HepG2 (cell line): ENCODE data around the gene CDC6. TPM values are rescaled to one million over a fixed set of nuclear protein-coding genes. Genes with fewer than 3 reads are reported as not detected.

Experiments
- ATAC-seq: fragments of 200-7000 bp; cut with Tn5 transposase; 3 replicates; pipeline ENCODE4 v1.9.1; 2020; ENCODE audit warnings: mild to moderate bottlenecking, moderate library complexity
- BruUV-seq: library from RNA; stranded (reverse); fragments of 400-500 nt; replicated peaks from 2 replicates; lab custom pipeline; 2021; lab: Mats Ljungman, UMichigan
- CTCF ChIA-PET: fragments of 300-600 bp; formaldehyde crosslinking; extraction: SDS; loops from one replicate; lab custom pipeline; 2021; ENCODE audit warnings: low total read pairs, inconsistent platforms, low intra/inter-chr PET ratio; lab: Yijun Ruan, JAX
- POLR2A ChIA-PET: fragments of 350-600 bp; sonication (Branson Sonifier 250); formaldehyde crosslinking; loops from one replicate; lab custom pipeline; 2020; ENCODE audit warnings: antibody characterized with exemption, inconsistent platforms; lab: Yijun Ruan, JAX
- DNase-seq: peaks from one replicate; pipeline ENCODE4 v3.0.0-alpha.2; 2015; ENCODE audit warnings: low spot score
- FAIRE-seq: peaks from 3 replicates; lab custom pipeline; 2011; peaks lifted over from hg19 to GRCh38; lab: Jason Lieb, UNC
- H2AFZ ChIP-seq: one replicate; pipeline ENCODE4 v1.6.1; 2011; ENCODE audit warnings: low read length, inconsistent platforms
- H3K27ac ChIP-seq: fragments of 300-600 bp; 3 replicates; pipeline ENCODE4 v1.8.0; 2011; ENCODE audit warnings: mixed run types, mild to moderate bottlenecking, mixed read lengths, low read length, inconsistent platforms; ENCODE audit not compliant: insufficient read depth; ENCODE audit errors: extremely low read length
- H3K27me3 ChIP-seq, 2 experiments: fragments of 200-600 bp in 1 of 2; 2 replicates in 1 of 2; 3 replicates in 1 of 2; pipeline versions ENCODE4 v1.6.0 to v1.8.0; 2011; ENCODE audit warnings: low read length in 2 of 2, mild to moderate bottlenecking in 2 of 2, moderate library complexity in 2 of 2, inconsistent platforms in 1 of 2; ENCODE audit not compliant: insufficient read depth in 2 of 2, control insufficient read depth in 1 of 2
- H3K36me3 ChIP-seq, 2 experiments: fragments of 200-600 bp in 1 of 2; replicated peaks in 1 of 2; 2 replicates in 1 of 2; 3 replicates in 1 of 2; pipeline versions ENCODE4 v1.5.1 to v1.8.0; 2011; ENCODE audit warnings: low read length in 2 of 2, inconsistent platforms in 1 of 2; ENCODE audit not compliant: insufficient read depth in 2 of 2, control insufficient read depth in 1 of 2
- H3K4me1 ChIP-seq: 2 replicates; pipeline ENCODE4 v1.5.1; 2012; ENCODE audit warnings: low read length, inconsistent platforms; ENCODE audit not compliant: insufficient read depth
- H3K4me2 ChIP-seq: 2 replicates; pipeline ENCODE4 v1.6.0; 2011; ENCODE audit warnings: low read depth, low read length, inconsistent platforms
- H3K4me3 ChIP-seq, 3 experiments: fragments of 200-600 bp in 1 of 3; sonication (generic), shearing (Covaris generic) in 1 of 3; replicated peaks in 1 of 3; 2 replicates each; pipeline ENCODE4 v1.5.1; 2011 to 2016; ENCODE audit warnings: low read length in 3 of 3, inconsistent platforms in 2 of 3, low read depth in 2 of 3, mild to moderate bottlenecking in 2 of 3, control low read depth in 1 of 3, mixed read lengths in 1 of 3; ENCODE audit not compliant: insufficient read depth in 1 of 3
- H3K79me2 ChIP-seq: one replicate; pipeline ENCODE4 v1.6.1; 2011; ENCODE audit warnings: low read length, inconsistent platforms; ENCODE audit not compliant: insufficient read depth
- H3K9ac ChIP-seq: 2 replicates; pipeline ENCODE4 v1.6.0; 2011; ENCODE audit warnings: mild to moderate bottlenecking, low read depth, low read length, inconsistent platforms; ENCODE audit not compliant: insufficient read depth
- H3K9me3 ChIP-seq: 2 replicates; pipeline ENCODE4 v1.5.1; 2012; ENCODE audit warnings: mild to moderate bottlenecking, low read length
- H4K20me1 ChIP-seq: 2 replicates; pipeline ENCODE4 v1.6.0; 2011; ENCODE audit warnings: inconsistent platforms, mild to moderate bottlenecking, low read length, moderate library complexity; ENCODE audit not compliant: insufficient read depth
- FOXC1 ChIP-seq: sonication (generic); formaldehyde crosslinking; IDR thresholded peaks from 2 replicates; pipeline ENCODE4 v1.8.0; 2022; ENCODE audit warnings: mild to moderate bottlenecking, missing genetic modification reagents, borderline replicate concordance
- NR2F6 ChIP-seq, 2 experiments: IDR thresholded peaks; 2 replicates each; pipeline ENCODE4 v1.6.1; 2016; ENCODE audit warnings: antibody characterized with exemption in 1 of 2, mild to moderate bottlenecking in 1 of 2
- SATB2 ChIP-seq: sonication (generic); formaldehyde crosslinking; IDR thresholded peaks from 2 replicates; pipeline ENCODE4 v1.5.0; 2020; ENCODE audit warnings: missing genetic modification reagents
- ZFP41 ChIP-seq: sonication (generic); formaldehyde crosslinking; IDR thresholded peaks from 2 replicates; pipeline ENCODE4 v1.4.0; 2020; ENCODE audit warnings: mild to moderate bottlenecking, missing genetic modification reagents, borderline replicate concordance
- ZSCAN22 ChIP-seq: sonication (generic); formaldehyde crosslinking; IDR thresholded peaks from 2 replicates; pipeline ENCODE4 v1.4.0; 2020; ENCODE audit warnings: mild to moderate bottlenecking, missing genetic modification reagents
- WGBS: methylation state at CpG from one replicate; pipeline ENCODE4 v1.1.6; 2017; ENCODE audit warnings: low lambda C conversion rate; 5-methylcytosine and 5-hydroxymethylcytosine counted together
- in situ Hi-C: cut with HindIII; loops from 2 replicates; pipeline ENCODE4 v1.10.0; 2017; ENCODE audit warnings: low pct_unique_long_range_greater_than_20kb; ENCODE audit not compliant: extremely low pct_ligation_motif_present
- intact Hi-C: fragments of 100-400 bp; cut with micrococcal nuclease; formaldehyde crosslinking; loops from one replicate; pipeline ENCODE4 v1.10.0; 2022; ENCODE audit not compliant: unreplicated experiment
- polyA plus RNA-seq, 8 experiments: library from polyadenylated mRNA; depleted of rRNA in 3 of 8; stranded (reverse) in 7 of 8; unstranded in 1 of 8; fragments of >200 nt; fragmentation: Illumina TruSeq in 4 of 8; extraction: Trizol in 4 of 8; gene quantifications; 2 replicates each; pipeline versions ENCODE4 v1.2.1 to v1.2.3, GENCODE V29; 2011 to 2016; ENCODE audit warnings: low read depth in 4 of 8, missing spikeins in 1 of 8, mixed read lengths in 1 of 8; ENCODE audit not compliant: insufficient read depth in 1 of 8
- total RNA-seq, 5 experiments: library from RNA; depleted of rRNA; stranded (reverse); fragments of >200 nt; fragmentation: Illumina TruSeq; extraction: Trizol; gene quantifications; 2 replicates each; pipeline ENCODE4 v1.2.3, GENCODE V29; 2016; ENCODE audit warnings: low read depth in 1 of 5
- TF ChIP-seq, protein P1 (sequence below): sonication (generic); formaldehyde crosslinking; IDR thresholded peaks from 2 replicates; pipeline ENCODE4 v1.4.0; 2020; ENCODE audit warnings: missing genetic modification reagents, borderline replicate concordance
- TF ChIP-seq, protein P2 (sequence below): sonication (generic); formaldehyde crosslinking; IDR thresholded peaks from 2 replicates; pipeline ENCODE4 v1.4.0; 2020; ENCODE audit warnings: mild to moderate bottlenecking, missing genetic modification reagents
- TF ChIP-seq, protein P3 (sequence below): sonication (generic); formaldehyde crosslinking; conservative IDR thresholded peaks from 2 replicates; pipeline ENCODE4 v1.4.0; 2020; ENCODE audit warnings: mild to moderate bottlenecking, missing genetic modification reagents, moderate library complexity
- TF ChIP-seq, protein P4 (sequence below): sonication (generic); formaldehyde crosslinking; IDR thresholded peaks from 2 replicates; pipeline ENCODE4 v1.9.0; 2022; ENCODE audit warnings: missing genetic modification reagents, mild to moderate bottlenecking, borderline replicate concordance
- TF ChIP-seq, protein P5 (sequence below): sonication (generic); formaldehyde crosslinking; IDR thresholded peaks from 2 replicates; pipeline ENCODE4 v1.9.0; 2021; ENCODE audit warnings: missing genetic modification reagents, borderline replicate concordance

The CDC6 gene
- total and polyA plus RNA-seq, 2 of the 13 experiments (the other 11 are each of a cell fraction or from before 2014, with no cell fraction given) = 17.4 to 114 TPM

DNA sequence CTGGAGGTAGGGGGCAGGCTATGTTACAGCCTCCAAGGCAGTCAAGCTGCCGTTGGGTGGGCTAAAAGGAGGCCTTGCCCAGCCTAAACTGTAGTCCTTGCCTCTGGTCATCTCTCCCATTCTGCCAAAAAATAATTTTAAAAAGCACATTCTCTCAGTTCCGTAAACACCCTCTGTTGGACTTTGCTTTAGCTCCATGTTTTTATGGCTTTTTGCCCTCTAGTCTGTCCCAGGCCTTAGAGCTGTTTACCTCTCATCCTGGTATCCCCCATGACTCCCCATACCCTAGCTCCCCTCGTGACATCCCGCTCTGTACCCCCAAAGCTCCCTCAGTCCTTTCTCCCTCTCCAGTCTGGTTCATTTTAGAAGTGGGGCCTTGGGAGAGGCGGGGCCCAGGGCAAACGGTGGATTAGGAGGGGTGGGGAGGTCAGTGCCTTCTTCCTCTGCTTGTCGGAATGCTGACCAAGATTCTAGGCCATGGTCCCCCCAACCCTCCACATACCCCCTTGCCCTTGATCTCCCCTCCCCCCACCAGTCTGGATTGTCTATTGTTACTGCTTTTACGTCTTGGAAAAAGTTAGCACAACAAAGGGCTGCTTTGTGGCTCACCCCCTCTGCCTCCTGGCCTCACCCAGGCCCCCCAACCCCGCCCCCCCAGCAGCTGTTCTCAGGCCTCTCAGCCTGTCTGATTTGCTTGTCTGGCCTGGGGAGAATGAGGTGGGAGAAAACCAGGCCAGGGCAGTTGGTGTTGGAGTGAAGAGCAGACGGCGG lies 58.5 kb downstream of the CDC6 start:
- Histone ChIP-seq H3K4me3 (peak overlapping the region; percentile 79 to 88 (median 84); a peak in 5 of 6 replicates), H4K20me1 (peaks cover 10% of the 10 kb centered on the region; the same call in 1 of the 2 replicates), H3K9me3 (no peaks in the 10 kb centered on the region), H3K79me2 (peaks cover 35% of the 10 kb centered on the region), H3K36me3 (peaks cover 19 to 25% of the 10 kb centered on the region in 2 experiments), H2AFZ (no peak overlapping the region), H3K9ac (peak overlapping the region; percentile 76), H3K4me1 (peaks cover 63% of the 10 kb centered on the region), H3K4me2 (peak overlapping the region; percentile 94), H3K27ac (peak overlapping the region; percentile 81), H3K27me3 (no peaks in the 10 kb centered on the region)
- no TSS peak for BruUV-seq
- DNase-seq (no peak), FAIRE-seq (no peak), ATAC-seq (peak; percentile 7)
- 40% methylated on average over 11 of the region's 11 CpGs for WGBS
- POLR2A ChIA-PET = interaction anchor here (0.6 to 6.6 kb wide), 22 partner anchors 7 to 1342 kb away, joined by 3 to 48 read pairs (median 4); partner anchors contain the start of genes CASC3, EIF1, RARA and TOP2A
- intact Hi-C loops (loop anchor here (2.0 kb wide), 1 partner anchor 29 kb away; no protein-coding TSS in a partner anchor), in situ Hi-C loops (no loop called here)
- CTCF ChIA-PET = interaction anchor here (1.9 kb wide), 1 partner anchor 43 kb away, joined by 5 read pairs; no protein-coding TSS in a partner anchor
- TF ChIP-seq, protein P1, sequence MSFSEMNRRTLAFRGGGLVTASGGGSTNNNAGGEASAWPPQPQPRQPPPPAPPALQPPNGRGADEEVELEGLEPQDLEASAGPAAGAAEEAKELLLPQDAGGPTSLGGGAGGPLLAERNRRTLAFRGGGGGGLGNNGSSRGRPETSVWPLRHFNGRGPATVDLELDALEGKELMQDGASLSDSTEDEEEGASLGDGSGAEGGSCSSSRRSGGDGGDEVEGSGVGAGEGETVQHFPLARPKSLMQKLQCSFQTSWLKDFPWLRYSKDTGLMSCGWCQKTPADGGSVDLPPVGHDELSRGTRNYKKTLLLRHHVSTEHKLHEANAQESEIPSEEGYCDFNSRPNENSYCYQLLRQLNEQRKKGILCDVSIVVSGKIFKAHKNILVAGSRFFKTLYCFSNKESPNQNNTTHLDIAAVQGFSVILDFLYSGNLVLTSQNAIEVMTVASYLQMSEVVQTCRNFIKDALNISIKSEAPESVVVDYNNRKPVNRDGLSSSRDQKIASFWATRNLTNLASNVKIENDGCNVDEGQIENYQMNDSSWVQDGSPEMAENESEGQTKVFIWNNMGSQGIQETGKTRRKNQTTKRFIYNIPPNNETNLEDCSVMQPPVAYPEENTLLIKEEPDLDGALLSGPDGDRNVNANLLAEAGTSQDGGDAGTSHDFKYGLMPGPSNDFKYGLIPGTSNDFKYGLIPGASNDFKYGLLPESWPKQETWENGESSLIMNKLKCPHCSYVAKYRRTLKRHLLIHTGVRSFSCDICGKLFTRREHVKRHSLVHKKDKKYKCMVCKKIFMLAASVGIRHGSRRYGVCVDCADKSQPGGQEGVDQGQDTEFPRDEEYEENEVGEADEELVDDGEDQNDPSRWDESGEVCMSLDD = peak; percentile 82; the same call in 1 of the 2 replicates
- TF ChIP-seq FOXC1 (no peak), ZFP41 (CRISPR knock-in tag) (0 out of 2 replicates have a peak, but pooled peaks have one; percentile 7), ZSCAN22 (CRISPR knock-in tag) (no peak), NR2F6 (IDR thresholded peaks at IDR 0.05) (0 out of 2 replicates have a peak, but pooled peaks have one; percentile 8), NR2F6 (CRISPR knock-in tag; IDR thresholded peaks at IDR 0.05) (no peak), SATB2 (no peak)
- TF ChIP-seq, protein P2, sequence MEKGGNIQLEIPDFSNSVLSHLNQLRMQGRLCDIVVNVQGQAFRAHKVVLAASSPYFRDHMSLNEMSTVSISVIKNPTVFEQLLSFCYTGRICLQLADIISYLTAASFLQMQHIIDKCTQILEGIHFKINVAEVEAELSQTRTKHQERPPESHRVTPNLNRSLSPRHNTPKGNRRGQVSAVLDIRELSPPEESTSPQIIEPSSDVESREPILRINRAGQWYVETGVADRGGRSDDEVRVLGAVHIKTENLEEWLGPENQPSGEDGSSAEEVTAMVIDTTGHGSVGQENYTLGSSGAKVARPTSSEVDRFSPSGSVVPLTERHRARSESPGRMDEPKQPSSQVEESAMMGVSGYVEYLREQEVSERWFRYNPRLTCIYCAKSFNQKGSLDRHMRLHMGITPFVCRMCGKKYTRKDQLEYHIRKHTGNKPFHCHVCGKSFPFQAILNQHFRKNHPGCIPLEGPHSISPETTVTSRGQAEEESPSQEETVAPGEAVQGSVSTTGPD = 0 out of 2 replicates have a peak, but pooled peaks have one; percentile 0
- TF ChIP-seq, protein P3, sequence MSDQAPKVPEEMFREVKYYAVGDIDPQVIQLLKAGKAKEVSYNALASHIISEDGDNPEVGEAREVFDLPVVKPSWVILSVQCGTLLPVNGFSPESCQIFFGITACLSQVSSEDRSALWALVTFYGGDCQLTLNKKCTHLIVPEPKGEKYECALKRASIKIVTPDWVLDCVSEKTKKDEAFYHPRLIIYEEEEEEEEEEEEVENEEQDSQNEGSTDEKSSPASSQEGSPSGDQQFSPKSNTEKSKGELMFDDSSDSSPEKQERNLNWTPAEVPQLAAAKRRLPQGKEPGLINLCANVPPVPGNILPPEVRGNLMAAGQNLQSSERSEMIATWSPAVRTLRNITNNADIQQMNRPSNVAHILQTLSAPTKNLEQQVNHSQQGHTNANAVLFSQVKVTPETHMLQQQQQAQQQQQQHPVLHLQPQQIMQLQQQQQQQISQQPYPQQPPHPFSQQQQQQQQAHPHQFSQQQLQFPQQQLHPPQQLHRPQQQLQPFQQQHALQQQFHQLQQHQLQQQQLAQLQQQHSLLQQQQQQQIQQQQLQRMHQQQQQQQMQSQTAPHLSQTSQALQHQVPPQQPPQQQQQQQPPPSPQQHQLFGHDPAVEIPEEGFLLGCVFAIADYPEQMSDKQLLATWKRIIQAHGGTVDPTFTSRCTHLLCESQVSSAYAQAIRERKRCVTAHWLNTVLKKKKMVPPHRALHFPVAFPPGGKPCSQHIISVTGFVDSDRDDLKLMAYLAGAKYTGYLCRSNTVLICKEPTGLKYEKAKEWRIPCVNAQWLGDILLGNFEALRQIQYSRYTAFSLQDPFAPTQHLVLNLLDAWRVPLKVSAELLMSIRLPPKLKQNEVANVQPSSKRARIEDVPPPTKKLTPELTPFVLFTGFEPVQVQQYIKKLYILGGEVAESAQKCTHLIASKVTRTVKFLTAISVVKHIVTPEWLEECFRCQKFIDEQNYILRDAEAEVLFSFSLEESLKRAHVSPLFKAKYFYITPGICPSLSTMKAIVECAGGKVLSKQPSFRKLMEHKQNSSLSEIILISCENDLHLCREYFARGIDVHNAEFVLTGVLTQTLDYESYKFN (CRISPR knock-in tag) = peak; percentile 45; the same call in 1 of the 2 replicates
- TF ChIP-seq, protein P4, sequence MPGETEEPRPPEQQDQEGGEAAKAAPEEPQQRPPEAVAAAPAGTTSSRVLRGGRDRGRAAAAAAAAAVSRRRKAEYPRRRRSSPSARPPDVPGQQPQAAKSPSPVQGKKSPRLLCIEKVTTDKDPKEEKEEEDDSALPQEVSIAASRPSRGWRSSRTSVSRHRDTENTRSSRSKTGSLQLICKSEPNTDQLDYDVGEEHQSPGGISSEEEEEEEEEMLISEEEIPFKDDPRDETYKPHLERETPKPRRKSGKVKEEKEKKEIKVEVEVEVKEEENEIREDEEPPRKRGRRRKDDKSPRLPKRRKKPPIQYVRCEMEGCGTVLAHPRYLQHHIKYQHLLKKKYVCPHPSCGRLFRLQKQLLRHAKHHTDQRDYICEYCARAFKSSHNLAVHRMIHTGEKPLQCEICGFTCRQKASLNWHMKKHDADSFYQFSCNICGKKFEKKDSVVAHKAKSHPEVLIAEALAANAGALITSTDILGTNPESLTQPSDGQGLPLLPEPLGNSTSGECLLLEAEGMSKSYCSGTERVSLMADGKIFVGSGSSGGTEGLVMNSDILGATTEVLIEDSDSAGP (CRISPR knock-in tag) = no peak
- TF ChIP-seq, protein P5, sequence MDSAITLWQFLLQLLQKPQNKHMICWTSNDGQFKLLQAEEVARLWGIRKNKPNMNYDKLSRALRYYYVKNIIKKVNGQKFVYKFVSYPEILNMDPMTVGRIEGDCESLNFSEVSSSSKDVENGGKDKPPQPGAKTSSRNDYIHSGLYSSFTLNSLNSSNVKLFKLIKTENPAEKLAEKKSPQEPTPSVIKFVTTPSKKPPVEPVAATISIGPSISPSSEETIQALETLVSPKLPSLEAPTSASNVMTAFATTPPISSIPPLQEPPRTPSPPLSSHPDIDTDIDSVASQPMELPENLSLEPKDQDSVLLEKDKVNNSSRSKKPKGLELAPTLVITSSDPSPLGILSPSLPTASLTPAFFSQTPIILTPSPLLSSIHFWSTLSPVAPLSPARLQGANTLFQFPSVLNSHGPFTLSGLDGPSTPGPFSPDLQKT (CRISPR knock-in tag) = no peak
